Mesodermal cell (in vitro differentiated cells): Measurements from ENCODE around the gene MACROD1.

ENCODE experiments used
- H3K27ac ChIP-seq: 2 replicates; pipeline ENCODE4 v1.7.0; 2013; ENCODE audit warnings: mild to moderate bottlenecking, low read depth, low read length, moderate library complexity; ENCODE audit not compliant: severe bottlenecking
- H3K36me3 ChIP-seq: 2 replicates; pipeline ENCODE4 v1.7.1; 2013; ENCODE audit warnings: mild to moderate bottlenecking, low read length, moderate library complexity; ENCODE audit not compliant: control insufficient read depth, insufficient read depth
- H3K4me1 ChIP-seq: one replicate; pipeline ENCODE4 v1.7.1; 2013; ENCODE audit warnings: mild to moderate bottlenecking, low read length; ENCODE audit not compliant: insufficient read depth, control insufficient read depth, poor library complexity, severe bottlenecking
- H3K4me3 ChIP-seq: 2 replicates; pipeline ENCODE4 v1.7.0; 2013; ENCODE audit warnings: low read length, control low read depth, mild to moderate bottlenecking; ENCODE audit not compliant: insufficient read depth, poor library complexity, severe bottlenecking; ENCODE audit errors: extremely low read depth
- H3K9me3 ChIP-seq: 2 replicates; pipeline ENCODE4 v1.7.1; 2013; ENCODE audit warnings: mild to moderate bottlenecking, low read length, moderate library complexity; ENCODE audit not compliant: control insufficient read depth
- WGBS, 2 experiments: methylation state at CpG; one replicate each; pipeline ENCODE4 v1.1.5; 2013; ENCODE audit warnings: missing lambda C conversion rate in 2 of 2; ENCODE audit not compliant: insufficient coverage in 2 of 2; 5-methylcytosine and 5-hydroxymethylcytosine counted together

Gene MACROD1

GRCh38 chr11:64138398-64138797 lies 27.5 kb downstream of the MACROD1 start:
- H3K36me3 ChIP-seq: no peaks in the 10 kb centered on the region
- H3K9me3 ChIP-seq: no peaks in the 10 kb centered on the region
- H3K4me3 ChIP-seq: no peak overlapping the region
- no peak overlapping the region for H3K27ac ChIP-seq
- H3K4me1 ChIP-seq: no peaks in the 10 kb centered on the region
- 84 to 85% methylated on average over 8 to 16 of the region's 16 CpGs for WGBS, 2 experiments

GRCh38 chr11:64136765-64137441 lies 29.0 kb downstream of the MACROD1 start:
- Histone ChIP-seq H3K4me1 (peaks cover 13% of the 10 kb centered on the region), H3K27ac (no peak overlapping the region), H3K9me3 (no peaks in the 10 kb centered on the region), H3K4me3 (no peak overlapping the region), H3K36me3 (no peaks in the 10 kb centered on the region)
- WGBS, 2 experiments: 60 to 71% methylated on average over 14 to 15 of the region's 17 CpGs

GRCh38 chr11:64135711-64136110 lies 30.2 kb downstream of the MACROD1 start:
- Histone ChIP-seq H3K9me3 (no peaks in the 10 kb centered on the region), H3K27ac (no peak overlapping the region), H3K36me3 (no peaks in the 10 kb centered on the region), H3K4me3 (no peak overlapping the region), H3K4me1 (peaks cover 15% of the 10 kb centered on the region)
- WGBS, 2 experiments: 93 to 95% methylated on average over 14 to 17 of the region's 17 CpGs

GRCh38 chr11:64134963-64135362 lies 30.9 kb downstream of the MACROD1 start:
- peaks cover 15% of the 10 kb centered on the region for H3K4me1 ChIP-seq
- H3K27ac ChIP-seq: no peak overlapping the region
- H3K9me3 ChIP-seq: no peaks in the 10 kb centered on the region
- H3K36me3 ChIP-seq: no peaks in the 10 kb centered on the region
- H3K4me3 ChIP-seq: no peak overlapping the region
- 95% methylated on average over 4 to 8 of the region's 8 CpGs for WGBS, 2 experiments

- 96 to 97% methylated on average over 15 to 17 of the region's 17 CpGs for WGBS, 2 experiments
- H3K27ac ChIP-seq: no peak overlapping the region
- no peak overlapping the region for H3K4me3 ChIP-seq
- H3K4me1 ChIP-seq: peaks cover 15% of the 10 kb centered on the region
- H3K9me3 ChIP-seq: no peaks in the 10 kb centered on the region
- H3K36me3 ChIP-seq: no peaks in the 10 kb centered on the region
These were observed 32.8 kb downstream of the MACROD1 start for GRCh38 chr11:64132982-64133705.

- no peak overlapping the region for H3K27ac ChIP-seq
- no peaks in the 10 kb centered on the region for H3K36me3 ChIP-seq
- H3K4me1 ChIP-seq: peaks cover 15% of the 10 kb centered on the region
- no peaks in the 10 kb centered on the region for H3K9me3 ChIP-seq
- 75 to 81% methylated on average over 8 to 9 of the region's 13 CpGs for WGBS, 2 experiments
- no peak overlapping the region for H3K4me3 ChIP-seq
These were observed 33.6 kb downstream of the MACROD1 start for GRCh38 chr11:64132191-64132771.

GRCh38 chr11:64131683-64132190 lies 34.2 kb downstream of the MACROD1 start:
- Histone ChIP-seq H3K4me1 (peaks cover 15% of the 10 kb centered on the region), H3K36me3 (no peaks in the 10 kb centered on the region), H3K4me3 (no peak overlapping the region), H3K27ac (no peak overlapping the region), H3K9me3 (no peaks in the 10 kb centered on the region)
- 24% methylated on average over 4 to 6 of the region's 9 CpGs for WGBS, 2 experiments

- Histone ChIP-seq H3K9me3 (no peaks in the 10 kb centered on the region), H3K4me3 (no peak overlapping the region), H3K4me1 (peaks cover 15% of the 10 kb centered on the region), H3K36me3 (no peaks in the 10 kb centered on the region), H3K27ac (no peak overlapping the region)
- 85 to 91% methylated on average over 11 to 12 of the region's 13 CpGs for WGBS, 2 experiments
These were observed 35.3 kb downstream of the MACROD1 start for GRCh38 chr11:64130618-64131017.

GRCh38 chr11:64129403-64129802 lies 36.5 kb downstream of the MACROD1 start:
- Histone ChIP-seq H3K36me3 (no peaks in the 10 kb centered on the region), H3K4me3 (no peak overlapping the region), H3K9me3 (no peaks in the 10 kb centered on the region), H3K27ac (no peak overlapping the region), H3K4me1 (peaks cover 15% of the 10 kb centered on the region)
- 88 to 100% methylated on average over 1 to 6 of the region's 8 CpGs for WGBS, 2 experiments

GRCh38 chr11:64128255-64129006 lies 37.5 kb downstream of the MACROD1 start:
- Histone ChIP-seq H3K9me3 (no peaks in the 10 kb centered on the region), H3K36me3 (no peaks in the 10 kb centered on the region), H3K27ac (no peak overlapping the region), H3K4me1 (peaks cover 15% of the 10 kb centered on the region), H3K4me3 (no peak overlapping the region)
- 84 to 88% methylated on average over 11 to 15 of the region's 15 CpGs for WGBS, 2 experiments
